ENCODE measurements around the gene SNRK.

Gene SNRK

DNA sequence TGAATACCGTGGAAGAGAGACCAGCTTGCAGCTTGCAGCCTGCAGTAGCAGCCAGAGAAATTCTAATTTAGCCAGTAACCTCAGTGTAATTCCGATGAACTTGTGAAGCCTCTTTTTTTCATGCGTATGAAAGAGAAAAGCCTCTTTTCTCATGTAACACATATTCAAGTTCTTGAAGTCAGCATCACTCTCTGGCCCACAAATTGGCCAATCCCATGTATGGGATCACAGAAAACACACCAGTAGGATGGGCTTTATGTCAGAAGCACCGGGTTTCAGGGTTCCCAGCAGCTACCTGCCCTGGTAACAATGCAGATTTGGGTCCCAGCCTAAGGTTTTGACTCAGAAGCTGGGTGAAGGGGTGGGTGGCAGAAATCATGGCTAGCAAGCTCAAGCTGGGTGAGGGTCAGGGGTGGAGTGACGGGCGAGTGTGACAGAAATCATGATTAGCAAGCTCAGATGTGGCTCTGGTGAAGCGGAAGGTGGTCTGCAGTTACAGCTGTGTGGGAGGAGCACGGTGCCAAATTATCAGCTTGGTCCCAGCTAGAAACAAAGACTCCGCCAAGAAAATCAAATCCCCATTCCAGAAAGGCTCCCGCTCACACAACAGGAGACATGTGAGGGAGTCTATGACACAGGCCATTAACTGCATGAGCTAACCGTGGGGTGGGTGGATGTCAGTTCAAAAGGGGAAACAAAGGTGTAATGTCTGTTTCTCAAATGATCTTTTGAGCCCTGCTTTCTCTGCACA is 86.6 kb downstream of the SNRK start:
- TF ChIP-seq, protein P1, sequence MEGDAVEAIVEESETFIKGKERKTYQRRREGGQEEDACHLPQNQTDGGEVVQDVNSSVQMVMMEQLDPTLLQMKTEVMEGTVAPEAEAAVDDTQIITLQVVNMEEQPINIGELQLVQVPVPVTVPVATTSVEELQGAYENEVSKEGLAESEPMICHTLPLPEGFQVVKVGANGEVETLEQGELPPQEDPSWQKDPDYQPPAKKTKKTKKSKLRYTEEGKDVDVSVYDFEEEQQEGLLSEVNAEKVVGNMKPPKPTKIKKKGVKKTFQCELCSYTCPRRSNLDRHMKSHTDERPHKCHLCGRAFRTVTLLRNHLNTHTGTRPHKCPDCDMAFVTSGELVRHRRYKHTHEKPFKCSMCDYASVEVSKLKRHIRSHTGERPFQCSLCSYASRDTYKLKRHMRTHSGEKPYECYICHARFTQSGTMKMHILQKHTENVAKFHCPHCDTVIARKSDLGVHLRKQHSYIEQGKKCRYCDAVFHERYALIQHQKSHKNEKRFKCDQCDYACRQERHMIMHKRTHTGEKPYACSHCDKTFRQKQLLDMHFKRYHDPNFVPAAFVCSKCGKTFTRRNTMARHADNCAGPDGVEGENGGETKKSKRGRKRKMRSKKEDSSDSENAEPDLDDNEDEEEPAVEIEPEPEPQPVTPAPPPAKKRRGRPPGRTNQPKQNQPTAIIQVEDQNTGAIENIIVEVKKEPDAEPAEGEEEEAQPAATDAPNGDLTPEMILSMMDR (IDR thresholded peaks at IDR 0.05; ENCODE audit: low read depth, low read length) = no peak
- no peak overlapping the region for H3K4me3 ChIP-seq (ENCODE audit: low read depth, low read length)
- in situ Hi-C loops (cut with HindIII; ENCODE audit: low sequenced_read_pairs) = no loop called here
- DNase-seq (ENCODE audit: low read depth, low spot score) = peak; percentile 30

DNA sequence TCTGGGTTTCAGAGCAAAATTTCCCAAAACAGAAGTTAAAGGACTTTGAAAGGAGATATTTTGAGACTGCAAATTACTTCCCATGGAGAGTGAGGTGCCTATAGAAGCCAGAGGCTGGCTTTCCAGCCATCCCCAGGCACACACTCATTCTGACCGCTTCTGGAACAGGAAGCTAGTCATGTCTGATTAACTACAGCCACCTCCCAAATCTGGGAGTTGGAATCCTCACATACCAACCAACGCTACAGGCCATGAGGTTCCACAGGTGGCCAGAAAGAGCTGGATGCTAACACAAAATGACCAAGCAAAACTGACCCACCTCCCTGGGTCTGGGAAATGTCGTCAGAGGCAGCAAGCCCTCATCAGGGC is 87.2 kb downstream of the SNRK start:
- in situ Hi-C loops (cut with HindIII; ENCODE audit: low sequenced_read_pairs) = no loop called here
- DNase-seq (ENCODE audit: low read depth, low spot score) = peak; percentile 29
- H3K4me3 ChIP-seq (ENCODE audit: low read depth, low read length) = no peak overlapping the region
- TF ChIP-seq, protein P1 (IDR thresholded peaks at IDR 0.05; ENCODE audit: low read depth, low read length) = no peak

DNA sequence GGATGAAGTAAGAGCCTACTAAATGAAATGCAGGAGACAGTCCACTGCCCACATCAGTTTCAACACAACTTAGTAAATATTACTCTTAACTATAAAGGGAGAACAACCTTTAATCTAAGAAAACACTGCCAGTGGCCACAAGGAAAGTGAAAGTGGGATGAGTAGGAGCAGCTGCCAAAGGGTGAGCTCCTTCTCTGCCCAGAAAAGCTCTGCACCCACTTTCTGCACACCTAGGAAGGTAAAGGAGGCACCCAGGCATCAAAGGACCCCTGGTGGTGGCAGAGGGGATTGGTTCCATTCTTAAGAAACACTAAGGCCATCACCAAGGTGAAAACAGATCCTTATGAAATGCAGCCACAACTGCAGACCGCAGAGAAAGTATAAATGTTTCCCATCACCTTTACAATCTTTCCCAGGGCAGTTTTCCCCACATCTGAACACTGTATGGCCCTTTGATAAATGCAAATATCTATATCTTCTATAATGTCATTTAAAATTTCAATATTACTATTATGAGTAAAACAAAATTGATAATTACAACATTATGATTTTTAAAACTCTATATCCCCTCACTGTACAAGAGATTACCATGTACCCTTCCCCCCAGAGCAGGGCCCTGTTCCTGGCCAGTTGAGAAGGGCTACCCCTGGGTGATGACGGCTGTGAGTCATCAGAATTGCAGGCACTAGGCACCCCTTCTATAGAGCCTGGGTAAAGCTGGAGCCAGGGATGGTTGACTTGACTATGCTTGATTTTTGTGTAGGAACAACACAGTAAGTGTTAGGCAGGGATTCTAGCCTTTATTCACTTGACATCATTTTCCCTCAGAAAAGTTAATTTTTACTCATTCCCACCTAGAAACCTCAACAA is 92.0 kb downstream of the SNRK start:
- in situ Hi-C loops (cut with HindIII; ENCODE audit: low sequenced_read_pairs) = no loop called here

DNA sequence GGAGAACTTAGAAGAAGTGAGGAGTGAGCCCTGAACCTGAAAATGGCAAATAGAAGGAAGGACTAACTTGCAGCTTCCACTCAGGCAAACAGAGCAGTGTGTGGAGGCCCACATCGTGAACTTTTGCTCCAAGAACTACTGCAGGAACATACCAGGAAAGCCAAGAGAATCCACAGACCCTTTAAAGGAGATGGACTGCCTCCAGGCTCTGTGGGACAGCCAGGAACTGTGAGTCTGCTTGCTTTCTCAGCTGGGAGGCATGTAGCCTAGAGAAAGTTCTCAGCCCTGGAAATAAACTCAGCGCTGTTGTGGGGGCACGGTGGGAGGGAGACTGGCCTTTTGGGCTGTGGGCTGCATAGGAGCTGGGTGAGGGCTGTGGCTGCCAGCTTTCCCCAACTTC is 93.0 kb downstream of the SNRK start:
- in situ Hi-C loops (cut with HindIII; ENCODE audit: low sequenced_read_pairs) = no loop called here
- no peak overlapping the region for H3K4me3 ChIP-seq (ENCODE audit: low read depth, low read length)
- TF ChIP-seq, protein P1 (IDR thresholded peaks at IDR 0.05; ENCODE audit: low read depth, low read length) = no peak
- peak; percentile 90 for DNase-seq (ENCODE audit: low read depth, low spot score)

More for the DNA sequence above, 92.0 kb downstream of the SNRK start:
- H3K4me3 ChIP-seq (ENCODE audit: low read depth, low read length) = no peak overlapping the region
- TF ChIP-seq, protein P1 (IDR thresholded peaks at IDR 0.05; ENCODE audit: low read depth, low read length) = peak; percentile 75
- DNase-seq (ENCODE audit: low read depth, low spot score) = peak; percentile 47

DNA sequence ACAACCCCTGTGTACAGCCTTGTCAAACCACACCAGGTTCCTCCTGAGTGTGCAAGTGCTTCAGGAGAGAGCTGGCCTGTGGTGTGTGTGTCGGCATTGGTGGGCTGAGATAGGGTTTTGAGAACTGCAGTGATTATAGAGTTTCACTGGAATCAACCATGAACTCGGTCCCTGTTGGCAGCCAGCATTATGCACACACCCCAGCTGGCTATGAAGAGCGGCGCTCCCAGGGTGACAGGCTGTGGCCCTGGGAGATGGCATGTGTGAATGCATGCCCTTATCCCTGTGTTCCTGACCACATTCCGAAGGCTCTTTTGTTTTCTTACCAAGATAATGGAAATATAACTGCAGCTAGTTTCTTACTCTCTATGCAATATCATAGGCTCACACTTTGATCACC is 101.8 kb downstream of the SNRK start:
- H3K4me3 ChIP-seq (ENCODE audit: low read depth, low read length) = no peak overlapping the region
- in situ Hi-C loops (cut with HindIII; ENCODE audit: low sequenced_read_pairs) = no loop called here
- DNase-seq (ENCODE audit: low read depth, low spot score) = no peak
- TF ChIP-seq, protein P1 (IDR thresholded peaks at IDR 0.05; ENCODE audit: low read depth, low read length) = no peak

DNA sequence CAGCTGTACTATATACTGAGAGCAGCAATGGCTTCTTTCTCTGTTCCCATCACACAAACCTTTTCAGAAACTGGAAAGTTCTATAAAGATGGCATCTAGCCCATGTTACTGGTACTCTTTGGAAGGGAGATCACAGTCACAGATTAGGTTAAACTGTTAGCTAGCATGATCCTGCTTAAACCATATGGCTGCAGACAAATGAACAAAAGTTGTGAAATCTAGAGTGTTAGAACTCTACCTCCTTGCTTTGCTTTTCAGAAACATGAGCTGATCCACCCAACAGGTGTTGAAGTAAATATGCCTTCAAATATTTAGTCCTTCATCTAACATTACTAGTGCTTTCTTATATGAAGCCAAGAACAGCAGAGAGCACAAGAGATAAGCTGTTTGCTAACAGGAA is 102.6 kb downstream of the SNRK start:
- in situ Hi-C loops (cut with HindIII; ENCODE audit: low sequenced_read_pairs) = no loop called here
- no peak for DNase-seq (ENCODE audit: low read depth, low spot score)
- TF ChIP-seq, protein P1 (IDR thresholded peaks at IDR 0.05; ENCODE audit: low read depth, low read length) = no peak
- no peak overlapping the region for H3K4me3 ChIP-seq (ENCODE audit: low read depth, low read length)

Data from astrocyte of the spinal cord (primary cell).